HEK293 (cell line): ENCODE measurements around the gene FOXO1.

Experiments
- BCL11A ChIP-seq: fragments of 450-650 bp; formaldehyde crosslinking; IDR thresholded peaks from 2 replicates; pipeline ENCODE4 v1.5.1; 2016; ENCODE audit warnings: low read depth, missing biosample characterization, missing genetic modification characterization
- EGR2 ChIP-seq: fragments of 450-650 bp; formaldehyde crosslinking; IDR thresholded peaks from 2 replicates; pipeline ENCODE4 v1.5.1; 2016; ENCODE audit warnings: low read depth, missing biosample characterization, missing genetic modification characterization
- GLIS2 ChIP-seq: fragments of 450-650 bp; formaldehyde crosslinking; IDR thresholded peaks from 2 replicates; pipeline ENCODE4 v1.5.1; 2016; ENCODE audit warnings: missing biosample characterization, missing genetic modification characterization
- KLF16 ChIP-seq: fragments of 450-650 bp; formaldehyde crosslinking; IDR thresholded peaks from 2 replicates; pipeline ENCODE4 v1.5.1; 2017; ENCODE audit warnings: missing biosample characterization, missing genetic modification characterization
- KLF8 ChIP-seq: fragments of 450-650 bp; formaldehyde crosslinking; IDR thresholded peaks from 2 replicates; pipeline ENCODE4 v1.5.1; 2016; ENCODE audit warnings: missing biosample characterization, missing genetic modification characterization
- PATZ1 ChIP-seq: fragments of 450-650 bp; formaldehyde crosslinking; IDR thresholded peaks from 2 replicates; pipeline ENCODE4 v1.5.1; 2016; ENCODE audit warnings: missing biosample characterization, missing genetic modification characterization
- PRDM10 ChIP-seq: fragments of 450-650 bp; formaldehyde crosslinking; IDR thresholded peaks from 2 replicates; pipeline ENCODE4 v1.5.1; 2016; ENCODE audit warnings: missing biosample characterization, missing genetic modification characterization
- SCRT2 ChIP-seq: fragments of 450-650 bp; formaldehyde crosslinking; IDR thresholded peaks from 2 replicates; pipeline ENCODE4 v1.5.1; 2016; ENCODE audit warnings: missing biosample characterization, missing genetic modification characterization
- SP2 ChIP-seq: fragments of 450-650 bp; formaldehyde crosslinking; IDR thresholded peaks from 2 replicates; pipeline ENCODE4 v1.5.1; 2016; ENCODE audit warnings: missing biosample characterization, missing genetic modification characterization
- ZBTB17 ChIP-seq: fragments of 450-650 bp; formaldehyde crosslinking; IDR thresholded peaks from 2 replicates; pipeline ENCODE4 v1.5.1; 2016; ENCODE audit warnings: missing biosample characterization, missing genetic modification characterization
- ZBTB26 ChIP-seq: fragments of 450-650 bp; formaldehyde crosslinking; optimal IDR thresholded peaks from 2 replicates; pipeline ENCODE3; 2016; ENCODE audit warnings: missing biosample characterization, mild to moderate bottlenecking, missing genetic modification characterization
- ZBTB7A ChIP-seq: fragments of 450-650 bp; formaldehyde crosslinking; IDR thresholded peaks from 2 replicates; pipeline ENCODE4 v1.5.1; 2016; ENCODE audit warnings: low read depth, missing biosample characterization, missing genetic modification characterization
- ZBTB8A ChIP-seq: fragments of 450-650 bp; formaldehyde crosslinking; IDR thresholded peaks from 2 replicates; pipeline ENCODE4 v1.5.1; 2016; ENCODE audit warnings: missing biosample characterization, missing genetic modification characterization
- ZEB2 ChIP-seq: fragments of 450-650 bp; formaldehyde crosslinking; IDR thresholded peaks from 2 replicates; pipeline ENCODE4 v1.5.1; 2016; ENCODE audit warnings: missing biosample characterization, missing genetic modification characterization
- ZFHX2 ChIP-seq: fragments of 450-650 bp; formaldehyde crosslinking; conservative IDR thresholded peaks from 2 replicates; pipeline ENCODE4 v1.5.1; 2016; ENCODE audit warnings: missing biosample characterization, missing genetic modification characterization
- ZIC2 ChIP-seq: fragments of 450-650 bp; formaldehyde crosslinking; IDR thresholded peaks from 2 replicates; pipeline ENCODE4 v1.5.1; 2016; ENCODE audit warnings: missing biosample characterization, missing genetic modification characterization
- ZNF10 ChIP-seq: fragments of 450-650 bp; formaldehyde crosslinking; IDR thresholded peaks from 2 replicates; pipeline ENCODE4 v1.5.1; 2017; ENCODE audit warnings: missing biosample characterization, missing genetic modification characterization
- ZNF2 ChIP-seq: fragments of 450-650 bp; formaldehyde crosslinking; IDR thresholded peaks from 2 replicates; pipeline ENCODE4 v1.5.1; 2016; ENCODE audit warnings: missing biosample characterization, missing genetic modification characterization
- ZNF221 ChIP-seq: fragments of 450-650 bp; formaldehyde crosslinking; IDR thresholded peaks from 2 replicates; pipeline ENCODE4 v1.5.1; 2017; ENCODE audit warnings: missing biosample characterization, missing genetic modification characterization, borderline replicate concordance
- ZNF302 ChIP-seq: fragments of 450-650 bp; formaldehyde crosslinking; IDR thresholded peaks from 2 replicates; pipeline ENCODE4 v1.5.1; 2016; ENCODE audit warnings: missing biosample characterization, missing genetic modification characterization, low read depth
- ZNF324 ChIP-seq: fragments of 450-650 bp; formaldehyde crosslinking; IDR thresholded peaks from 2 replicates; pipeline ENCODE4 v1.5.1; 2016; ENCODE audit warnings: missing biosample characterization, missing genetic modification characterization
- ZNF335 ChIP-seq: fragments of 450-650 bp; formaldehyde crosslinking; conservative IDR thresholded peaks from 2 replicates; pipeline ENCODE4 v1.5.1; 2016; ENCODE audit warnings: missing biosample characterization, missing genetic modification characterization
- ZNF350 ChIP-seq: fragments of 450-650 bp; formaldehyde crosslinking; IDR thresholded peaks from 2 replicates; pipeline ENCODE4 v1.5.0; 2017; ENCODE audit warnings: missing biosample characterization, mild to moderate bottlenecking, missing genetic modification characterization
- ZNF394 ChIP-seq: fragments of 450-650 bp; formaldehyde crosslinking; IDR thresholded peaks from 2 replicates; pipeline ENCODE4 v1.5.1; 2016; ENCODE audit warnings: missing biosample characterization, missing genetic modification characterization, mild to moderate bottlenecking, moderate library complexity, borderline replicate concordance
- ZNF501 ChIP-seq: fragments of 450-650 bp; formaldehyde crosslinking; IDR thresholded peaks from 2 replicates; pipeline ENCODE4 v1.5.1; 2016; ENCODE audit warnings: missing biosample characterization, missing genetic modification characterization
- ZNF561 ChIP-seq: fragments of 450-650 bp; IDR thresholded peaks from 2 replicates; pipeline ENCODE4 v1.5.1; 2018; ENCODE audit warnings: missing biosample characterization, missing genetic modification characterization, borderline replicate concordance
- ZNF596 ChIP-seq: fragments of 450-650 bp; IDR thresholded peaks from 2 replicates; pipeline ENCODE4 v1.5.0; 2018; ENCODE audit warnings: missing biosample characterization, mild to moderate bottlenecking, missing genetic modification characterization, moderate library complexity
- ZNF600 ChIP-seq: fragments of 450-650 bp; formaldehyde crosslinking; IDR thresholded peaks from 2 replicates; pipeline ENCODE4 v1.5.1; 2016; ENCODE audit warnings: missing biosample characterization, missing genetic modification characterization
- ZNF623 ChIP-seq: fragments of 450-650 bp; formaldehyde crosslinking; IDR thresholded peaks from 2 replicates; pipeline ENCODE4 v1.5.1; 2016; ENCODE audit warnings: missing biosample characterization, missing genetic modification characterization
- ZNF843 ChIP-seq: fragments of 450-650 bp; formaldehyde crosslinking; IDR thresholded peaks from 2 replicates; pipeline ENCODE4 v1.5.1; 2016; ENCODE audit warnings: missing biosample characterization, missing genetic modification characterization

Gene FOXO1

GRCh38 chr13:40665126-40666044 is 1.1 kb downstream of the FOXO1 start (continued):
- TF ChIP-seq ZNF843, result 0 out of 2 replicates have a peak, but pooled peaks have one; percentile 28
- TF ChIP-seq SP2, result peak; percentile 49
- TF ChIP-seq ZBTB7A (tag by site-specific recombination), result peak; percentile 89; the same call in 1 of the 2 replicates
- peak; percentile 14; the same call in 1 of the 2 replicates for TF ChIP-seq ZNF561 (tag by site-specific recombination)
- 0 out of 2 replicates have a peak, but pooled peaks have one; percentile 1 for TF ChIP-seq ZNF596 (tag by site-specific recombination)
- TF ChIP-seq PRDM10 (tag by site-specific recombination), result peak; percentile 91
- peak; percentile 15 for TF ChIP-seq ZNF335
- TF ChIP-seq ZIC2, result 0 out of 2 replicates have a peak, but pooled peaks have one; percentile 5
- TF ChIP-seq ZNF350, result no peak
- TF ChIP-seq ZNF302 (tag by site-specific recombination), result no peak
- TF ChIP-seq ZFHX2 (tag by site-specific recombination), result peak; percentile 41
- 0 out of 2 replicates have a peak, but pooled peaks have one; percentile 65 for TF ChIP-seq BCL11A (tag by site-specific recombination)
- no peak for TF ChIP-seq ZNF221 (tag by site-specific recombination)
- peak; percentile 70; the same call in 1 of the 2 replicates for TF ChIP-seq ZNF2 (tag by site-specific recombination)
- TF ChIP-seq ZNF394 (tag by site-specific recombination), result peak; percentile 31; the same call in 1 of the 2 replicates
- peak; percentile 88 for TF ChIP-seq ZNF600 (tag by site-specific recombination)
- TF ChIP-seq KLF8 (tag by site-specific recombination), result peak; percentile 27; the same call in 1 of the 2 replicates
- TF ChIP-seq ZBTB8A (tag by site-specific recombination), result 0 out of 2 replicates have a peak, but pooled peaks have one; percentile 9
- TF ChIP-seq PATZ1 (tag by site-specific recombination), result peak; percentile 76
- TF ChIP-seq EGR2 (tag by site-specific recombination), result peak; percentile 20; the same call in 1 of the 2 replicates
- TF ChIP-seq ZBTB17 (tag by site-specific recombination), result peak; percentile 90
- peak; percentile 83; the same call in 1 of the 2 replicates for TF ChIP-seq ZNF501 (tag by site-specific recombination)
- 0 out of 2 replicates have a peak, but pooled peaks have one; percentile 14 for TF ChIP-seq KLF16 (tag by site-specific recombination)
- no peak for TF ChIP-seq ZNF10 (tag by site-specific recombination)
- no peak for TF ChIP-seq ZNF623 (tag by site-specific recombination)
- TF ChIP-seq GLIS2, result peak; percentile 89
- TF ChIP-seq ZBTB26 (tag by site-specific recombination), result peak; percentile 98
- TF ChIP-seq SCRT2 (tag by site-specific recombination), result peak; percentile 80
- no peak for TF ChIP-seq ZNF324 (tag by site-specific recombination)
- peak; percentile 90 for TF ChIP-seq ZEB2 (tag by site-specific recombination)
